Measurements from ENCODE around the gene NCOA4. TPM values are rescaled to one million over a fixed set of nuclear protein-coding genes. Genes with fewer than 3 reads are reported as not detected.

NCOA4 gene
- total and polyA plus RNA-seq, 9 donors, result 52.8 to 172 (median 89.4) TPM

DNA sequence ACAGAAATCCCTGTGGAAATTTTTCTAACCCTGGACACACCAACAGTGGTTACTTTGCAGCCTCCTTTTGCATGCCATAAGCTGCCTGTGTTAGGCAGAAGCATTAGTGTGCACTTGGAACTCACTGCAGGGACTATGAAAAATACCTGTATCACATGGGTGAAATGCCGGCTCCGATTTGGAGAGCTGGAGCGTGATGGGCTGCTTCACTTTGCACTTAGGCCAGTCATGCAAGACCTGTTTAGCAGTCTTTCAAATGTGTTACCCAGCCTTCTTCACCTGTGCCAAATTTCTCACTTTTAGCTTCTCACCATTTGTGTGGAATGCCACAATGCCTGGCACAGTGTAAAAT is 11.3 kb downstream of the NCOA4 start:
- H3K4me3 ChIP-seq, result no peak overlapping the region
- no peaks in the 10 kb centered on the region for H3K27me3 ChIP-seq
- H3K27ac ChIP-seq, result no peak overlapping the region
- TF ChIP-seq, protein P1, sequence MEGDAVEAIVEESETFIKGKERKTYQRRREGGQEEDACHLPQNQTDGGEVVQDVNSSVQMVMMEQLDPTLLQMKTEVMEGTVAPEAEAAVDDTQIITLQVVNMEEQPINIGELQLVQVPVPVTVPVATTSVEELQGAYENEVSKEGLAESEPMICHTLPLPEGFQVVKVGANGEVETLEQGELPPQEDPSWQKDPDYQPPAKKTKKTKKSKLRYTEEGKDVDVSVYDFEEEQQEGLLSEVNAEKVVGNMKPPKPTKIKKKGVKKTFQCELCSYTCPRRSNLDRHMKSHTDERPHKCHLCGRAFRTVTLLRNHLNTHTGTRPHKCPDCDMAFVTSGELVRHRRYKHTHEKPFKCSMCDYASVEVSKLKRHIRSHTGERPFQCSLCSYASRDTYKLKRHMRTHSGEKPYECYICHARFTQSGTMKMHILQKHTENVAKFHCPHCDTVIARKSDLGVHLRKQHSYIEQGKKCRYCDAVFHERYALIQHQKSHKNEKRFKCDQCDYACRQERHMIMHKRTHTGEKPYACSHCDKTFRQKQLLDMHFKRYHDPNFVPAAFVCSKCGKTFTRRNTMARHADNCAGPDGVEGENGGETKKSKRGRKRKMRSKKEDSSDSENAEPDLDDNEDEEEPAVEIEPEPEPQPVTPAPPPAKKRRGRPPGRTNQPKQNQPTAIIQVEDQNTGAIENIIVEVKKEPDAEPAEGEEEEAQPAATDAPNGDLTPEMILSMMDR (IDR thresholded peaks at IDR 0.05), result no peak
- TF ChIP-seq POLR2A (IDR thresholded peaks at IDR 0.05) (no peak), EP300 (IDR thresholded peaks at IDR 0.05) (no peak)
- H3K4me1 ChIP-seq (ENCODE audit: insufficient read depth), result peaks cover 11% of the 10 kb centered on the region
- WGBS, 3 donors, result 89 to 95% (median 91%) methylated on average over 3 of the region's 3 CpGs
- DNase-seq, result no peak
- intact Hi-C loops (cut with DNase I), result no loop called here
- no peaks in the 10 kb centered on the region for H3K9me3 ChIP-seq
- no peaks in the 10 kb centered on the region for H3K36me3 ChIP-seq

DNA sequence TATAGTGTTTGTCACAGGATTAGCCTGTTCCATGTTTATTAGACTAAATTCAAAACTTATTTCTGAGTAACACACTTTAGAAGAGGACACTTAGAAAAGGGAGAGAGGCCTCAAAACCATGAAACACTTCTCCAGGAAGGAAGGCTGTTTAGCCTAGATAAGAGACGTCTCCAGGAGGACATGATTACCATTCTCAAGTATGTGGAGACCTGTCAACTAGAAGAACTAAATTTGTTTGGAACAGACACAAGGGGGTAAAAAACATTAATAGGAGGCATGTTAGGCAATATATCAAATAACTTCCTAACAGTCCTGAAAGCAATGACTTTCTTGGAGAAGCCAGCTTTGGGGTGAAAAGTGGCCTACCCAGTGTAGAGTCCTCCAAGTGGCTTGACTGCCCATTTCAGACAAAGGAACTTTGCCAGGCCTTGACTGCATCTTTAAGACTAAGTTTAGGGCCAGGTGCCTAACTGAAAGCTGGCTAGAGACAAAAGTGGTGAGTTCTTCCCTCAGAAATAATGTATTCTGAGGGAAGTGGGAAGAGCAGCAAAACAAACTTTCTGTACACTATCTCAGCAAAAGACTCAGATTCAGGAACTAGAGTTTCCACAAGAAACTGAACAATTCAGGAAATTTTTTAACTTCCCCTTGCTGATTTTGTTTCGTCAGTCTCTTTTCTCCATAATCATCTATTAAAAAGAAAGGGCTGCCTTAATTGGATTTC is 11.8 kb downstream of the NCOA4 start:
- intact Hi-C loops (cut with DNase I), result no loop called here
- WGBS, 3 donors, result 46 to 54% (median 51%) methylated on average over 2 of the region's 2 CpGs
- H3K27me3 ChIP-seq, result no peaks in the 10 kb centered on the region
- no peaks in the 10 kb centered on the region for H3K36me3 ChIP-seq
- H3K4me1 ChIP-seq (ENCODE audit: insufficient read depth), result peaks cover 11% of the 10 kb centered on the region
- TF ChIP-seq EP300 (IDR thresholded peaks at IDR 0.05) (no peak), POLR2A (IDR thresholded peaks at IDR 0.05) (no peak)
- TF ChIP-seq, protein P1 (IDR thresholded peaks at IDR 0.05), result no peak
- no peak for DNase-seq
- no peak overlapping the region for H3K27ac ChIP-seq
- no peak overlapping the region for H3K4me3 ChIP-seq
- H3K9me3 ChIP-seq, result no peaks in the 10 kb centered on the region

DNA sequence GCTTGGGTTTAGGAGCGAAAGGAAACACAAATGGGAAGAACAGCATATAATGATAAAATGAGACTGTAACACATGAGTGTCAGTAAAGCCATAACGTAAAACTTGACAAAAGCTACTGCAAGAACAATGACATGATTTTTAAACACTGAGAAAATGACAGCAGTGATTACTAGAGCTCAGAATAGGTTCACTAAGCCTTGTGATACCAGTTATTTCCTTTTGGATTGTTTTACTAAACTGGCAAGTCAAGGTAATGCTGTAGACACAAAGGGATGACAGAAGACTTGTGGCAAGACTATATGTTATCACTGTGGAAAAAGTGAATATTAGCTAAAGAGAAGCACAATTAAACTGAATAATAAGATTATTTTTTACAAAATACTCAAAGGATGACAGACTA is 12.7 kb downstream of the NCOA4 start:
- intact Hi-C loops (cut with DNase I), result no loop called here
- Histone ChIP-seq H3K4me3 (no peak overlapping the region), H3K27me3 (no peaks in the 10 kb centered on the region), H3K4me1 (ENCODE audit: insufficient read depth) (peaks cover 11% of the 10 kb centered on the region), H3K36me3 (no peaks in the 10 kb centered on the region), H3K9me3 (no peaks in the 10 kb centered on the region), H3K27ac (no peak overlapping the region)
- no peak for DNase-seq
- TF ChIP-seq EP300 (IDR thresholded peaks at IDR 0.05) (no peak), POLR2A (IDR thresholded peaks at IDR 0.05) (no peak)
- WGBS, 3 donors, result 94 to 95% (median 95%) methylated on average over 2 of the region's 2 CpGs

DNA sequence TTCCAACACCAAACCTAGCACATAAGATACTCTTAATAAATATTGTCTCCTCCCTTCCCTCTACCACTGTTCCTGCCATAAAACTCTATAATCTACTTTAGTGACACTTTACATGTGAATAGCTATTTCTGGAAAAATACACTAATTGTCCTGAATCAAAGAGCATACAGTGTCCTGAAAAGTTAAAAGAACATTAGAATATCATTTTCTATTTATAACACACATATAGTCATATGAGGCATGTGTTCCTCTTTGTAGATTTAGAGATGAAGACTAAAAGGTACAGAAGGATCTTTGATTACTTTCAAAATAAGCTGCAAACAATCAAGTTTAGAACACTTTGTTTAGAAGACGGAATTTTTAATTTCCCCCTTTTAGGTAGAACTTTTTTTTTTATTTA is 13.6 kb downstream of the NCOA4 start:
- TF ChIP-seq POLR2A (IDR thresholded peaks at IDR 0.05), result no peak
- TF ChIP-seq EP300 (IDR thresholded peaks at IDR 0.05), result no peak
- TF ChIP-seq, protein P1 (IDR thresholded peaks at IDR 0.05), result no peak
- Histone ChIP-seq H3K27ac (no peak overlapping the region), H3K4me1 (ENCODE audit: insufficient read depth) (peaks cover 7% of the 10 kb centered on the region), H3K9me3 (no peaks in the 10 kb centered on the region), H3K36me3 (no peaks in the 10 kb centered on the region), H3K27me3 (no peaks in the 10 kb centered on the region), H3K4me3 (no peak overlapping the region)
- intact Hi-C loops (cut with DNase I), result no loop called here
- WGBS, 3 donors, result 88 to 96% (median 96%) methylated on average over 1 of the region's 1 CpG
- no peak for DNase-seq

DNA sequence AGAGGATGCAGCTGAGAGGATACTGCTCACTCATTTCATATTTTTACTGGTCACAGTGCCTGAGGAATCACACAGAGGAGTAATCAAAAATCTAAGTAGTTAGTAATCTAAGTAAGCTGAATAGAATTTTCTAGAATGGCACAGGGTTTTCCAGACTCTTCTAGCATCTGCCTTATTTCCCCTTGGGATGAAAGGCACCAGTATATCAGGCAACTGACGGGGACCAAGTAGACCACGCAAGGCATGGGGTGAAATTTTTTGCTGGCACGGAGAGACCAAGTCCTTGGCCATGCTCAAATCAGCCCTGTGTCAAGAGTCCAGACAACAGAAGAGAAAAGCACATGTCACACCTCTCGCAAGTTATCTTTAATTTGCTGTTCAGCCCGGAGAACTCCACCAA is 14.2 kb downstream of the NCOA4 start:
- no peaks in the 10 kb centered on the region for H3K9me3 ChIP-seq
- TF ChIP-seq POLR2A (IDR thresholded peaks at IDR 0.05), result no peak
- TF ChIP-seq, protein P1 (IDR thresholded peaks at IDR 0.05), result no peak
- no peak overlapping the region for H3K27ac ChIP-seq
- WGBS, 3 donors, result 94 to 95% (median 95%) methylated on average over 5 of the region's 5 CpGs
- H3K4me3 ChIP-seq, result no peak overlapping the region
- no peak for DNase-seq
- intact Hi-C loops (cut with DNase I), result no loop called here
- no peaks in the 10 kb centered on the region for H3K27me3 ChIP-seq
- H3K36me3 ChIP-seq, result no peaks in the 10 kb centered on the region
- peaks cover 7% of the 10 kb centered on the region for H3K4me1 ChIP-seq (ENCODE audit: insufficient read depth)

All from ovary (tissue), 9 donors.